Psoas muscle (tissue), 8 donors: ENCODE data around the gene TSHZ2. TPM values are rescaled to one million over a fixed set of nuclear protein-coding genes. Genes with fewer than 3 reads are reported as not detected.

Source experiments
- ATAC-seq, 4 donors: fragments of 200-7000 bp; cut with Tn5 transposase; one replicate each; pipeline ENCODE4 v1.9.1; 2020; ENCODE audit warnings: moderate library complexity in 3 of 4, mild to moderate bottlenecking in 2 of 4
- DNase-seq, 2 donors: peaks; one replicate each; pipeline ENCODE4 v3.0.0-alpha.2; 2020
- H3K27ac ChIP-seq: fragments of 200-600 bp; one replicate; pipeline ENCODE4 v1.8.0; 2022
- H3K27me3 ChIP-seq, 3 donors: fragments of 200-600 bp in 1 of 3; one replicate each; pipeline versions ENCODE4 v1.6.1 to v1.8.0; 2013 to 2022; ENCODE audit warnings: low read length in 2 of 3, mild to moderate bottlenecking in 2 of 3, moderate library complexity in 1 of 3; ENCODE audit not compliant: insufficient read depth in 3 of 3
- H3K36me3 ChIP-seq, 2 donors: fragments of 200-600 bp in 1 of 2; one replicate each; pipeline versions ENCODE4 v1.6.1 to v1.8.0; 2013 to 2022; ENCODE audit warnings: low read depth in 1 of 2, mild to moderate bottlenecking in 1 of 2, moderate library complexity in 1 of 2; ENCODE audit not compliant: insufficient read depth in 1 of 2
- H3K4me1 ChIP-seq: fragments of 200-600 bp; one replicate; pipeline ENCODE4 v1.8.0; 2022
- H3K4me3 ChIP-seq: fragments of 200-600 bp; one replicate; pipeline ENCODE4 v1.8.0; 2022; ENCODE audit warnings: mild to moderate bottlenecking
- H3K9me3 ChIP-seq: fragments of 200-600 bp; one replicate; pipeline ENCODE4 v1.8.0; 2022
- CTCF ChIP-seq: fragments of 200-600 bp; IDR thresholded peaks from one replicate; pipeline ENCODE4 v1.8.0; 2022; ENCODE audit warnings: antibody characterized with exemption
- WGBS, 3 donors: extraction: QIAGEN DNeasy Blood & Tissue Kit; methylation state at CpG; one replicate each; pipeline versions ENCODE4 v1.1.6 to v1.1.7; 2013; 5-methylcytosine and 5-hydroxymethylcytosine counted together
- intact Hi-C, 2 donors: fragments of 100-400 bp; cut with DNase I; formaldehyde crosslinking; loops; one replicate each; pipeline versions ENCODE4 v1.11.0 to v1.14.2; 2022
- polyA plus RNA-seq, 3 donors: library from polyadenylated mRNA; stranded (reverse); fragments of 200-250 nt; gene quantifications; one replicate each; pipeline ENCODE4 v1.2.3, GENCODE V29; 2013
- total RNA-seq, 4 donors: library from RNA; stranded (reverse); fragmentation: NEBNext Ultra II Directional in 2 of 4; extraction: Animal tissue kit (Norgen Biotek cat#: 25700) in 2 of 4; gene quantifications; one replicate each; pipeline versions ENCODE4 v1.2.1 to v1.2.4, GENCODE V29; 2021 to 2023
- donor health status: healthy with polysubstance abuse.
- donor health status: DM: no; HTN: no; CAD: no; lungs with moderate emphysema.
- donor health status: Bipolar disorder and iron deficiency.
- donor health status: healthy.
- donor health status: DM: yes; HTN: yes; CAD: no.
- donor health status: DM: no; HTN: no; CAD: no.
- donor health status: DM: no; HTN: no; CAD: no.
- donor health status: DM: yes; HTN: yes; CAD: no.

Gene TSHZ2
- total and polyA plus RNA-seq, 7 donors = 0.39 to 7.5 (median 1.9) TPM

DNA sequence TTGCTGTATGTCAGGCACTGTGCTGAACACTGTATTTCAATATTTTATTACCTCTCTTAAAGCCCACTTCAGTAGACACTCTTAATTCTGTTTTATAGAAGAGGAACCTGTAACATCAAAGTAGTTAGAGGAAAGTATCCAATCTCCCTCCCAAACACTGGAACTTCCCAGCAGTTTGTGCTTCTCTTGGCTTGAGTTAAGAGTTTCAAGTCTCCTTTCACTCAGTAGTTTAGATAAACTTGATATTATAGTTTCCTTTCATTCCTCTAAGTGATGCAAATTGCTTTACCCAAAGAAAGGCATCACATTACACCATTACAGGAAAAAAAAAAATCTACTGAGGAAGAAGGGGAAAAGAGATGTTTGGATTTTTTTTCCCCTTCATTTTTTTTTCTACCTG lies 164.3 kb downstream of the TSHZ2 start:
- H3K27ac ChIP-seq = no peak overlapping the region
- no peaks in the 10 kb centered on the region for H3K36me3 ChIP-seq
- H3K4me3 ChIP-seq = no peak overlapping the region
- DNase-seq (no peak), ATAC-seq (no peak)
- H3K9me3 ChIP-seq = no peaks in the 10 kb centered on the region
- peaks cover 0 to 2% (median 0%) of the 10 kb centered on the region in 3 donors for H3K27me3 ChIP-seq
- intact Hi-C loops = no loop called here
- no peak for TF ChIP-seq CTCF
- no peaks in the 10 kb centered on the region for H3K4me1 ChIP-seq

- no peaks in the 10 kb centered on the region for H3K36me3 ChIP-seq
- no peak for TF ChIP-seq CTCF
- WGBS, 3 donors = 65 to 76% (median 73%) methylated on average over 3 of the region's 3 CpGs
- H3K9me3 ChIP-seq = no peaks in the 10 kb centered on the region
- peaks cover 0 to 2% (median 0%) of the 10 kb centered on the region in 3 donors for H3K27me3 ChIP-seq
- ATAC-seq (no peak), DNase-seq (no peak)
- H3K4me3 ChIP-seq = no peak overlapping the region
- H3K27ac ChIP-seq = no peak overlapping the region
- intact Hi-C loops = no loop called here
- H3K4me1 ChIP-seq = no peaks in the 10 kb centered on the region
Measured at GRCh38 chr20:53138454-53139262, 166.5 kb downstream of the TSHZ2 start.

GRCh38 chr20:53141201-53142050 lies 169.3 kb downstream of the TSHZ2 start:
- ATAC-seq = no peak
- no peaks in the 10 kb centered on the region for H3K9me3 ChIP-seq
- H3K4me3 ChIP-seq = no peak overlapping the region
- no peaks in the 10 kb centered on the region for H3K27me3 ChIP-seq
- no peak for DNase-seq
- WGBS, 3 donors = 63 to 71% (median 68%) methylated on average over 11 of the region's 11 CpGs
- no peak overlapping the region for H3K27ac ChIP-seq
- no peaks in the 10 kb centered on the region for H3K4me1 ChIP-seq
- TF ChIP-seq CTCF = no peak
- intact Hi-C loops = no loop called here
- H3K36me3 ChIP-seq = no peaks in the 10 kb centered on the region

DNA sequence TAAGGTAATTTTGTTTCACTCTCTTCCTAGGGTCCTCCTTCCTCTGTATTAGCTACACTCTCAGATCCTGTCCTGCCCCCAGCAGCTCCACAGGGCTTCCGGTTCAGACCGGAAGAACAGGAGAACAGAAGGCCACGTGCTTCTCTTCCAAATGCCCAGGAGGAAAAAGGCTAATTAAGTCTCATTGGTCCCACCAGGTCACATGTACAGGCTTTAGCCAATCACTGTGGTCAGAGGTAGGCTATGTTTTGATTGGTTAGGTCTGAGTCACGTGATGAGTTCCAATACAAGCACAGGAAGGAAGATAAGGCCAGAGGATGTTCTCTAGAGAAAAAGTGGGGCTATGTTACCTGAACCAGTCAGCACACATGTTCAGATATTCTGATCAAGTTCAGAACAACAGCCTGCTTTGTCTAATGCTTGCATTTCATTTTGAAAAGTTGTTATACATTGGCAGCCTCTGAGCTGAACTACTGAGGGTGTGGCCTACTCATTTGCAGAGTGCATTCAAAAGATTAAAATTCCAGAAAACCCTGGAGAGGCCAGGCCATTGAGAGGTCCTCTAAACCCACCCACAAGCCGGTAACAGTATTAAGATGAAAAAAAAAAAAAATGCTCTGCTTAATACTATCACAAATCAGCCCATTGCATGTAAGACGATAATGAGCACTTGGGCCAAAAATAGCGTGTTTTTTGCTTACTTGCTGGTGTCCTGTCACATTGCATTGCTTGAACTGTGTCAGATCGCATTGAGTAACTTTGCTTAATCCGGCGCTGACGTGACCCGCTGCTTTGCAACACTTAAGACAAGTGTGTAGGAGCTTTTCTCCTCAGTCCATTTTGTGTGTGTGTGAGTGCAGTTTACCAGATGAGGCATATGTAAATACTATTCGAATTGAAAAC lies 170.3 kb downstream of the TSHZ2 start:
- no peak overlapping the region for H3K4me3 ChIP-seq
- H3K36me3 ChIP-seq = no peaks in the 10 kb centered on the region
- H3K27ac ChIP-seq = no peak overlapping the region
- TF ChIP-seq CTCF = no peak
- no peaks in the 10 kb centered on the region for H3K27me3 ChIP-seq
- no peak for ATAC-seq
- WGBS, 3 donors = 63 to 68% (median 66%) methylated on average over 13 of the region's 13 CpGs
- intact Hi-C loops = no loop called here
- H3K4me1 ChIP-seq = no peaks in the 10 kb centered on the region
- no peak for DNase-seq
- H3K9me3 ChIP-seq = no peaks in the 10 kb centered on the region
